ENCODE data around the gene PAOX.

DNA sequence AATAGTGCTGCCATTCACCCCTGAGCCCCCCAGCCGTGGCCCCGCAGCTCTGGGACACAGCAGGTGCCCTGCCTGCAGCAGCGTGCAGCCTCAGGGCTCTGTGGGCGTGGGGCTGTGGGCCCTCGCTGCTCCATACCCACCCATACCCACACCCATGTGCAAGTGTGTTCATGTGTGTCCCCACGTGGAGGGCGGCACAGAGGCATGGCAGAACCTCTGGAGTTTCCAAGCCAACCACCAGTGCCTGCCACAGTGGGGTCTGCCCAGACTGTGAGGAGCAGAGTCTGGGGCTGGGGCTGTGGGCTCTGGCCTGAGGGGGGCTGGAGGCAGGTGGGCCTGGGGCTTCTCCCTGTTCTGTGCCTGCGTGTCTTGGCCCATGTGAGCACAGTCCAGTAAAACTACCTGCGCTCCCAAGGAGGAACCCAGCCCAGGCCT is 29.5 kb upstream of the PAOX start:
- TF ChIP-seq, protein P1, sequence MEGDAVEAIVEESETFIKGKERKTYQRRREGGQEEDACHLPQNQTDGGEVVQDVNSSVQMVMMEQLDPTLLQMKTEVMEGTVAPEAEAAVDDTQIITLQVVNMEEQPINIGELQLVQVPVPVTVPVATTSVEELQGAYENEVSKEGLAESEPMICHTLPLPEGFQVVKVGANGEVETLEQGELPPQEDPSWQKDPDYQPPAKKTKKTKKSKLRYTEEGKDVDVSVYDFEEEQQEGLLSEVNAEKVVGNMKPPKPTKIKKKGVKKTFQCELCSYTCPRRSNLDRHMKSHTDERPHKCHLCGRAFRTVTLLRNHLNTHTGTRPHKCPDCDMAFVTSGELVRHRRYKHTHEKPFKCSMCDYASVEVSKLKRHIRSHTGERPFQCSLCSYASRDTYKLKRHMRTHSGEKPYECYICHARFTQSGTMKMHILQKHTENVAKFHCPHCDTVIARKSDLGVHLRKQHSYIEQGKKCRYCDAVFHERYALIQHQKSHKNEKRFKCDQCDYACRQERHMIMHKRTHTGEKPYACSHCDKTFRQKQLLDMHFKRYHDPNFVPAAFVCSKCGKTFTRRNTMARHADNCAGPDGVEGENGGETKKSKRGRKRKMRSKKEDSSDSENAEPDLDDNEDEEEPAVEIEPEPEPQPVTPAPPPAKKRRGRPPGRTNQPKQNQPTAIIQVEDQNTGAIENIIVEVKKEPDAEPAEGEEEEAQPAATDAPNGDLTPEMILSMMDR (IDR thresholded peaks at IDR 0.05) = no peak
- no peak for TF ChIP-seq POLR2A (IDR thresholded peaks at IDR 0.05)
- no peak for TF ChIP-seq EP300 (IDR thresholded peaks at IDR 0.05)
- TF ChIP-seq POLR2AphosphoS5 (IDR thresholded peaks at IDR 0.05) = no peak
